OCI-LY3 (cell line): ENCODE results near the gene ADGRG7.
"Not testable (repeated sequence)": the region's sequence is repeated elsewhere in the genome, so short reads cannot be mapped to it uniquely, and the experiment has no call there.

Experiments
- H2AFZ ChIP-seq: fragments of 200-600, 300-600 bp; shearing (Covaris generic); 2 replicates; pipeline ENCODE4 v1.6.0; 2014; ENCODE audit warnings: antibody characterized with exemption, low read depth, low read length
- H3K27ac ChIP-seq: fragments of 200-600, 300-600 bp; sonication (generic); 2 replicates; pipeline ENCODE4 v1.5.1; 2014; ENCODE audit warnings: mild to moderate bottlenecking, low read length, moderate library complexity, mixed read lengths
- H3K27me3 ChIP-seq: fragments of 200-600, 300-600 bp; sonication (generic); 2 replicates; pipeline ENCODE4 v1.6.1; 2014; ENCODE audit warnings: low read depth, low read length, mixed read lengths
- H3K36me3 ChIP-seq: fragments of 200-600, 300-600 bp; sonication (generic); replicated peaks from 2 replicates; pipeline ENCODE3; 2014; ENCODE audit warnings: low read depth, low read length, mixed read lengths
- H3K4me1 ChIP-seq: fragments of 300-600, 200-600 bp; sonication (generic); 2 replicates; pipeline ENCODE4 v1.6.1; 2014; ENCODE audit warnings: low read length, mixed read lengths
- H3K4me2 ChIP-seq: fragments of 200-600, 300-600 bp; sonication (generic); 2 replicates; pipeline ENCODE4 v1.6.1; 2014; ENCODE audit warnings: low read length, mixed read lengths
- H3K4me3 ChIP-seq: fragments of 300-600, 200-600 bp; sonication (generic); 2 replicates; pipeline ENCODE4 v1.5.1; 2014; ENCODE audit warnings: antibody characterized with exemption, mild to moderate bottlenecking, low read length, moderate library complexity
- H3K79me2 ChIP-seq: fragments of 300-600, 200-600 bp; shearing (Covaris generic); 2 replicates; pipeline ENCODE4 v1.6.1; 2014; ENCODE audit warnings: mild to moderate bottlenecking, low read length, mixed read lengths
- H3K9ac ChIP-seq: fragments of 300-600, 200-600 bp; shearing (Covaris generic); 2 replicates; pipeline ENCODE4 v1.6.0; 2014; ENCODE audit warnings: mild to moderate bottlenecking, low read length, moderate library complexity
- H3K9me3 ChIP-seq: fragments of 200-600, 300-600 bp; shearing (Covaris generic); 2 replicates; pipeline ENCODE4 v1.6.1; 2014; ENCODE audit warnings: low read length, mixed read lengths; ENCODE audit not compliant: insufficient read depth
- H4K20me1 ChIP-seq: fragments of 200-600, 300-600 bp; sonication (generic); 2 replicates; pipeline ENCODE4 v1.6.1; 2016; ENCODE audit warnings: low read length, mixed read lengths; ENCODE audit not compliant: insufficient read depth
- CTCF ChIP-seq: fragments of 200-600, 300-600 bp; sonication (generic); IDR thresholded peaks from 2 replicates; pipeline ENCODE4 v1.5.1; 2014; ENCODE audit warnings: antibody characterized with exemption, low read length, low read depth
- EZH2phosphoT487 ChIP-seq: fragments of 200-600 bp; shearing (Covaris generic); IDR thresholded peaks from 2 replicates; pipeline ENCODE4 v1.6.1; 2018; ENCODE audit warnings: antibody characterized with exemption, mixed run types, low read depth

Gene ADGRG7

GRCh38 chr3:100581650-100582049 is 27.8 kb upstream of the ADGRG7 start:
- H3K4me2 ChIP-seq, result no peak overlapping the region
- no peaks in the 10 kb centered on the region for H3K79me2 ChIP-seq
- H3K27me3 ChIP-seq, result no peaks in the 10 kb centered on the region
- H3K9ac ChIP-seq, result no peak overlapping the region
- TF ChIP-seq CTCF, result no peak
- no peak for TF ChIP-seq EZH2phosphoT487
- H3K4me3 ChIP-seq, result no peak overlapping the region
- no peaks in the 10 kb centered on the region for H3K36me3 ChIP-seq
- peaks cover 7% of the 10 kb centered on the region for H3K4me1 ChIP-seq
- no peak overlapping the region for H2AFZ ChIP-seq
- no peaks in the 10 kb centered on the region for H3K9me3 ChIP-seq
- H3K27ac ChIP-seq, result no peak overlapping the region
- H4K20me1 ChIP-seq, result no peaks in the 10 kb centered on the region

- not testable (repeated sequence) for H3K27me3 ChIP-seq, H3K79me2 ChIP-seq, H3K4me3 ChIP-seq, H3K4me1 ChIP-seq, H2AFZ ChIP-seq, H3K36me3 ChIP-seq, H3K4me2 ChIP-seq, H4K20me1 ChIP-seq, H3K27ac ChIP-seq, H3K9ac ChIP-seq, H3K9me3 ChIP-seq
Measured at GRCh38 chr3:100582157-100582556, 27.2 kb upstream of the ADGRG7 start.

DNA sequence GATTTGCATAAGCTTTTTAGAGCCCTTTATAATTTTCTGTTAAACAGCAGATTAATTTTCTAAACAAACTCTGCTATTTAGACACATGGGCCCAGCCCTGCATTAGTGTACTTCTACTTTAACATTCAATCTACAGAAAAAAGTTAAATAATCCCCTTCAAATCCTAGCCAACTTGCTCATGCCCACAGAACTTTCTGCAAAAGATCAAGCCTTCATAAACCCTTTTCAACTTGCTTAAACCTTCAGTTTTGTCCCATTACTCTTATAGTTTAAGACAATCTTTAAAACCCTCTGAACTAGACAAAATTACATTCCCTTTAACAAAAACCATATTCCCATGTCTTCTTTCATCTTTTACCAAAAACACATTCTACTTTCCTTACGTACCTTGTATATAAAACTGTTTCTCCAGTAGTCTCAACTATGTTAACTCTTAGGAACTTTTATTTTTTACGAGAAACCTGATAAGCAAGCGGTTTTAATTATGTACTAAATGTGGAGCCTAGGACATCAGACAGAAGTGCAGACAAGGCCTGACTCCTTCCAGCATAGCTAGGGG is 25.2 kb upstream of the ADGRG7 start:
- no peak overlapping the region for H2AFZ ChIP-seq
- TF ChIP-seq CTCF (no peak), EZH2phosphoT487 (no peak)
- no peaks in the 10 kb centered on the region for H3K9me3 ChIP-seq
- no peak overlapping the region for H3K27ac ChIP-seq
- no peaks in the 10 kb centered on the region for H3K79me2 ChIP-seq
- no peaks in the 10 kb centered on the region for H4K20me1 ChIP-seq
- no peaks in the 10 kb centered on the region for H3K27me3 ChIP-seq
- H3K4me2 ChIP-seq, result no peak overlapping the region
- peaks cover 7% of the 10 kb centered on the region for H3K4me1 ChIP-seq
- no peaks in the 10 kb centered on the region for H3K36me3 ChIP-seq
- no peak overlapping the region for H3K9ac ChIP-seq
- no peak overlapping the region for H3K4me3 ChIP-seq

- TF ChIP-seq EZH2phosphoT487, result no peak
- TF ChIP-seq CTCF, result no peak
- H2AFZ ChIP-seq, result no peak overlapping the region
- H3K36me3 ChIP-seq, result no peaks in the 10 kb centered on the region
- no peak overlapping the region for H3K9ac ChIP-seq
- H3K4me2 ChIP-seq, result no peak overlapping the region
- H3K4me1 ChIP-seq, result peaks cover 11% of the 10 kb centered on the region
- H3K27ac ChIP-seq, result no peak overlapping the region
- H3K4me3 ChIP-seq, result no peak overlapping the region
- H3K9me3 ChIP-seq, result no peaks in the 10 kb centered on the region
- no peaks in the 10 kb centered on the region for H3K79me2 ChIP-seq
- H3K27me3 ChIP-seq, result no peaks in the 10 kb centered on the region
- no peaks in the 10 kb centered on the region for H4K20me1 ChIP-seq
Measured at GRCh38 chr3:100586832-100587231, 22.6 kb upstream of the ADGRG7 start.

- H3K79me2 ChIP-seq, result no peaks in the 10 kb centered on the region
- H3K9me3 ChIP-seq, result no peaks in the 10 kb centered on the region
- no peak for TF ChIP-seq EZH2phosphoT487
- TF ChIP-seq CTCF, result no peak
- peaks cover 11% of the 10 kb centered on the region for H3K4me1 ChIP-seq
- H3K9ac ChIP-seq, result no peak overlapping the region
- no peak overlapping the region for H3K27ac ChIP-seq
- no peak overlapping the region for H3K4me2 ChIP-seq
- H4K20me1 ChIP-seq, result no peaks in the 10 kb centered on the region
- H3K36me3 ChIP-seq, result no peaks in the 10 kb centered on the region
- H2AFZ ChIP-seq, result no peak overlapping the region
- H3K4me3 ChIP-seq, result no peak overlapping the region
- no peaks in the 10 kb centered on the region for H3K27me3 ChIP-seq
Measured at GRCh38 chr3:100588251-100588650, 21.1 kb upstream of the ADGRG7 start.
